Coronary artery (tissue), 2 donors: ENCODE measurements around the gene SHMT2.

Experiments
- DNase-seq: peaks from one replicate; pipeline ENCODE4 v3.0.0-alpha.2; 2017; ENCODE audit warnings: low spot score
- H3K27ac ChIP-seq, 2 donors: fragments of 200-600 bp; sonication (generic); one replicate each; pipeline ENCODE4 v1.5.1; 2016 to 2019
- H3K4me3 ChIP-seq: fragments of 200-600 bp; sonication (generic); 2 replicates; pipeline ENCODE4 v1.5.1; 2016; ENCODE audit warnings: mild to moderate bottlenecking, moderate library complexity
- CTCF ChIP-seq: fragments of 200-600 bp; sonication (generic); IDR thresholded peaks from one replicate; pipeline ENCODE4 v1.5.1; 2019; ENCODE audit warnings: antibody characterized with exemption

Gene SHMT2

GRCh38 chr12:57237932-57238853 lies 8.7 kb downstream of the SHMT2 start:
- Histone ChIP-seq H3K27ac (peak overlapping the region in 1 of 2 donors; percentile 87), H3K4me3 (peak overlapping the region; percentile 68)
- DNase-seq, result peak; percentile 76
- TF ChIP-seq CTCF, result no peak

GRCh38 chr12:57238854-57239554 lies 9.5 kb downstream of the SHMT2 start:
- peak; percentile 90 for DNase-seq
- TF ChIP-seq CTCF, result peak; percentile 100
- peak overlapping the region in 1 of 2 donors; percentile 87 for H3K27ac ChIP-seq
- peak overlapping the region; percentile 68 for H3K4me3 ChIP-seq

GRCh38 chr12:57239587-57240065 lies 10.1 kb downstream of the SHMT2 start:
- Histone ChIP-seq H3K4me3 (peak overlapping the region; percentile 68), H3K27ac (no peak overlapping the region)
- TF ChIP-seq CTCF, result no peak
- DNase-seq, result no peak

GRCh38 chr12:57240066-57240921 lies 10.8 kb downstream of the SHMT2 start:
- peak overlapping the region; percentile 68 for H3K4me3 ChIP-seq
- H3K27ac ChIP-seq, result no peak overlapping the region
- peak; percentile 74 for DNase-seq
- TF ChIP-seq CTCF, result no peak

GRCh38 chr12:57240926-57241401 lies 11.5 kb downstream of the SHMT2 start:
- H3K27ac ChIP-seq, result no peak overlapping the region
- DNase-seq, result peak; percentile 72
- TF ChIP-seq CTCF, result no peak
- peak overlapping the region; percentile 68 for H3K4me3 ChIP-seq
